Erythroblast (primary cell): ENCODE data around the gene CITED2.
"Not testable (repeated sequence)": the region's sequence is repeated elsewhere in the genome, so short reads cannot be mapped to it uniquely, and the experiment has no call there.

Experiments
- DNase-seq, 2 experiments: peaks; one replicate each; lab custom pipeline; 2025; lab: John Stamatoyannopoulos, UW
- GATA1 ChIP-seq: IDR thresholded peaks from 2 replicates; pipeline ENCODE4 v1.6.1; 2011; ENCODE audit warnings: low read depth, mild to moderate bottlenecking, control low read depth, low read length, moderate library complexity
- POLR2A ChIP-seq: IDR thresholded peaks from 2 replicates; pipeline ENCODE4 v1.6.1; 2011; ENCODE audit warnings: mild to moderate bottlenecking, low read length

CITED2 gene, protein sequence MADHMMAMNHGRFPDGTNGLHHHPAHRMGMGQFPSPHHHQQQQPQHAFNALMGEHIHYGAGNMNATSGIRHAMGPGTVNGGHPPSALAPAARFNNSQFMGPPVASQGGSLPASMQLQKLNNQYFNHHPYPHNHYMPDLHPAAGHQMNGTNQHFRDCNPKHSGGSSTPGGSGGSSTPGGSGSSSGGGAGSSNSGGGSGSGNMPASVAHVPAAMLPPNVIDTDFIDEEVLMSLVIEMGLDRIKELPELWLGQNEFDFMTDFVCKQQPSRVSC

DNA sequence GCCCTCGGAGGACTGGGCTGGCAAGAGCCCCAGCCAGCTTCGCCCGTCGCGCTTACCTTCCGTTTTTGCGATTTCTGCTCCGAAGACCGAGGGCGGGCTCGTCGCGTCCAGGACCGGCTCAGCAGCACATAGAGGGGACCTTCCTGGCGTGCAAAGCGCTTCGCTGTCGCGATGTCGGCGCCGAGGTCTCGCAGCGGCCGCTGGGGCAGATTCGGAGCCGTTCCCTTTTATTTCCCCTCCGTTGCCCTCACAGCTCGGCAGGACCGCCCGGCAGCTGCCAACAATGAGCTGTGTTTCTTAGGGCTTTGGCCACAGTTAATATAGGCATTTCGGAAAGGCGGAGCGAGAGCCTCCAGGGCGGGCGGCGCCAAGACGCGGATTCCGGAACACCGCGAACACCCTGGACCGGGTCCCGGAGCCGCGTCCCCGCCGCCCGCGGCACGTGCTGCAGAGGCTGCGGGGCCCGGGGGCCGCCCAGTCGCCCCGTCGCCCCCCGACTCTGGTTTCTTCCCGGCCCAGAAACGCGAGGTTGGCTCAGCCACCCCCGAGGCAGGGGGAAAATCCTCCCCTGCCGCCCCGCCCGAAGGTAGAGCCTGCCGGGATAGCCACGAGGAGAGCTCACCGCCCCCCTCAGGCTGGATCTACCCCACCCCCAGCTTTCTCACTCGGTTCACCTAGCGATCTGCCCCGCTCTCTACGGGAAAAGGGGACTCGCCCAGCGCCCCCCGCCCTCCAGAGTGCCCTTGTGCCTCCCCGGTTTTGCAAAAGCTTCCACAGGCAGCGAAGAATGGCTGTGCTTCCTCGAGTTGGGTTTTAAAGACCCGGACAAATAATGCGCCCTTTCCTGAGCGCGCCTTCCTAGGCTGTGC lies at the start of gene CITED2:
Gene CITED2 (minus strand): TSS at position 292 of the 869 bp plus-strand sequence. CDS start 704 bp downstream, outside the sequence.
- TF ChIP-seq GATA1, result no peak
- TF ChIP-seq POLR2A, result peak; percentile 100
- peak; percentile 96 to 97 for DNase-seq

GRCh38 chr6:139423037-139423703 lies 48.7 kb upstream of the CITED2 start:
- TF ChIP-seq GATA1 (no peak), POLR2A (no peak)
- DNase-seq, result no peak

GRCh38 chr6:139422105-139423036 lies 47.9 kb upstream of the CITED2 start:
- TF ChIP-seq POLR2A (no peak), GATA1 (no peak)
- DNase-seq, result no peak

- peak; percentile 26 to 65 for DNase-seq
- no peak for TF ChIP-seq POLR2A
- no peak for TF ChIP-seq GATA1
Measured at GRCh38 chr6:139418481-139419132, 44.2 kb upstream of the CITED2 start.

- DNase-seq, result peak in 1 of 2 experiments; percentile 35
- TF ChIP-seq GATA1 (no peak), POLR2A (no peak)
Measured at GRCh38 chr6:139416146-139416545, 41.7 kb upstream of the CITED2 start.

GRCh38 chr6:139415365-139415764 lies 40.9 kb upstream of the CITED2 start:
- DNase-seq, result no peak
- TF ChIP-seq GATA1, result no peak
- TF ChIP-seq POLR2A, result no peak

GRCh38 chr6:139412103-139412502 lies 37.7 kb upstream of the CITED2 start:
- DNase-seq, result not testable (repeated sequence)

- no peak for TF ChIP-seq GATA1
- no peak for TF ChIP-seq POLR2A
- DNase-seq, result no peak
Measured at GRCh38 chr6:139409026-139409425, 34.6 kb upstream of the CITED2 start.

- no peak for TF ChIP-seq POLR2A
- no peak for TF ChIP-seq GATA1
- peak in 1 of 2 experiments; percentile 36 for DNase-seq
Measured at GRCh38 chr6:139407718-139408222, 33.3 kb upstream of the CITED2 start.

GRCh38 chr6:139406577-139407343 lies 32.3 kb upstream of the CITED2 start:
- DNase-seq, result no peak
- TF ChIP-seq GATA1 (no peak), POLR2A (no peak)

GRCh38 chr6:139402876-139403386 lies 28.5 kb upstream of the CITED2 start:
- TF ChIP-seq POLR2A (no peak), GATA1 (no peak)
- DNase-seq, result no peak

GRCh38 chr6:139398658-139399057 lies 24.2 kb upstream of the CITED2 start:
- TF ChIP-seq GATA1 (no peak), POLR2A (no peak)
- no peak for DNase-seq
